Measurements from ENCODE around the gene AP5B1.

DNA sequence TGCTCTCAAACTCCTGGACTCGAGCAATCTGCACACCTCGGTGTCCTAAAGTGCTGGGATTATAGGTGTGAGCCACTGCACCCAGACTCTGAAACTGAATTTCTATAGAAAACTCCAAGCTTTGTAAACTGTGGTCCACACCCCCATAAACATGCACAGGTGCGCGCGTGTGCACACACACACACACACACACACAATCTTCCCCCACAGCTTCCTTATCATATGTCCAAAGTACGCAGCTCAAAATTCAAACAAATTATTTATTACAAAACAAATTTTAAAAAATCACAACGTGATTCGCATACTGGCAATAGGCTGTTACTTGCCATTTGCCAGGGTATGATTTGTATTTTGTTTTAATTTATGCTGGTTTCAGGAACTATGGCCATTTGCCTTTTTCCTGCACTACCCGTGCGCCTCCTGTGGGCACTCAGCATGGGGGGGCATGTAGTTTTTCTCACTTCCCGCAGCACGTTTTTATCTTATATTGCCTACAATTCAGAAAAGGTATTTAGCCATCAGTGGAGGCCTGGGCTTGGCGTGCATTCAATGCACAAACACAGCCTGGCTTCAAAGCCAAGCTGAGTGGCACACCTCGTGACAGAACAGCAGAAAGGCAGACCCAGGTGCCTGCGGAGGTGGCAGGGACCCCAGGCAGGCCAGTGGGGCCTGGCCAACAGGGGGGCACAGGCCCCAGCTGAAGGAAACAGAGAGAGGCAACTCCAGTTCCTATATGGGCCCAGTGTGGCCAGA is 42.2 kb upstream of the AP5B1 start:
- TF ChIP-seq, protein P1, sequence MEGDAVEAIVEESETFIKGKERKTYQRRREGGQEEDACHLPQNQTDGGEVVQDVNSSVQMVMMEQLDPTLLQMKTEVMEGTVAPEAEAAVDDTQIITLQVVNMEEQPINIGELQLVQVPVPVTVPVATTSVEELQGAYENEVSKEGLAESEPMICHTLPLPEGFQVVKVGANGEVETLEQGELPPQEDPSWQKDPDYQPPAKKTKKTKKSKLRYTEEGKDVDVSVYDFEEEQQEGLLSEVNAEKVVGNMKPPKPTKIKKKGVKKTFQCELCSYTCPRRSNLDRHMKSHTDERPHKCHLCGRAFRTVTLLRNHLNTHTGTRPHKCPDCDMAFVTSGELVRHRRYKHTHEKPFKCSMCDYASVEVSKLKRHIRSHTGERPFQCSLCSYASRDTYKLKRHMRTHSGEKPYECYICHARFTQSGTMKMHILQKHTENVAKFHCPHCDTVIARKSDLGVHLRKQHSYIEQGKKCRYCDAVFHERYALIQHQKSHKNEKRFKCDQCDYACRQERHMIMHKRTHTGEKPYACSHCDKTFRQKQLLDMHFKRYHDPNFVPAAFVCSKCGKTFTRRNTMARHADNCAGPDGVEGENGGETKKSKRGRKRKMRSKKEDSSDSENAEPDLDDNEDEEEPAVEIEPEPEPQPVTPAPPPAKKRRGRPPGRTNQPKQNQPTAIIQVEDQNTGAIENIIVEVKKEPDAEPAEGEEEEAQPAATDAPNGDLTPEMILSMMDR (IDR thresholded peaks at IDR 0.05), result no peak
- no peak for TF ChIP-seq POLR2A (IDR thresholded peaks at IDR 0.05)
- no peak for TF ChIP-seq EP300 (IDR thresholded peaks at IDR 0.05)
